ENCODE data around the gene PGRMC1.
"Not testable (repeated sequence)": the region's sequence is repeated elsewhere in the genome, so short reads cannot be mapped to it uniquely, and the experiment has no call there.

PGRMC1 gene

GRCh38 chrX:119194621-119195020, 41.5 kb upstream of the PGRMC1 start:
- H3K27me3 ChIP-seq (replicated peaks in 2 of 5; ENCODE audit: control insufficient read depth in 4 of 5, insufficient read depth in 5 of 5, low read length in 4 of 5) = peaks cover 0 to 6% (median 0%) of the 10 kb centered on the region in 5 experiments
- 66% methylated on average over 3 of the region's 5 CpGs for WGBS (ENCODE audit: insufficient coverage)
- H3K36me3 ChIP-seq (ENCODE audit: control insufficient read depth in 4 of 4, insufficient read depth in 4 of 4, low read length in 3 of 4) = no peaks in the 10 kb centered on the region
- H3K9me3 ChIP-seq (ENCODE audit: control extremely low read depth in 1 of 5, control insufficient read depth in 4 of 5, insufficient read depth in 2 of 5, low read depth in 1 of 5, low read length in 4 of 5) = no peaks in the 10 kb centered on the region
- no peak overlapping the region for H3K4me3 ChIP-seq (ENCODE audit: control insufficient read depth in 1 of 7, extremely low read depth in 1 of 7, insufficient read depth in 4 of 7, low read depth in 2 of 7, low read length in 6 of 7)
- ChIA-PET POLR2A (no interaction called here), CTCF (interaction anchor here (0.9 to 1.5 kb wide), 5 partner anchors 16 to 78 kb away, joined by 3 to 5 read pairs (median 4); no protein-coding TSS in a partner anchor)
- no peak overlapping the region for H3K27ac ChIP-seq (ENCODE audit: insufficient read depth in 1 of 2, low read depth in 1 of 2, low read length in 2 of 2, poor library complexity in 1 of 2, severe bottlenecking in 2 of 2)
- H3K4me1 ChIP-seq (ENCODE audit: control extremely low read depth in 1 of 4, control insufficient read depth in 4 of 4, insufficient read depth in 4 of 4, low read length in 3 of 4) = no peaks in the 10 kb centered on the region
- DNase-seq = peak; percentile 12 to 44 (median 42)

DNA sequence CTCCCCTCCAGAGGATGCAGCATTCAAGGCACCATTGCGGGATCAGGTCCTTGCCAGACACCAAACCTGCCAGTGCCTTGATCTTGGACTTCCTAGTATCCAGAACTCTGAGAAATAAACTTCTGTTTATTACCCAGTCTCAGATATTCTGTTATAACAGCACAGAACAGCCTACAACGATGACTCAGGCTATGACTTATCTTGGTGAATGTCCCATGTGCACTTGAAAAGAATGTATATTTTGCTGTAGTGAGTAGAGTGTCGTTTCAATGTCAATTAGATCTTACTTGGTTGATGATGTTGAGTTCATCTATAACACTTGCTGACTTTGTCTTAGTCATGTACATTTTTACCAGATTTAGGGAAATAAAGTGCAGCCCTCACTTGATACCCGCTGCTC, 34.5 kb upstream of the PGRMC1 start:
- POLR2A ChIA-PET = no interaction called here
- no peak for DNase-seq
- WGBS (ENCODE audit: insufficient coverage) = 88% methylated on average over 3 of the region's 4 CpGs
- Histone ChIP-seq H3K4me1 (ENCODE audit: control extremely low read depth in 1 of 4, control insufficient read depth in 4 of 4, insufficient read depth in 4 of 4, low read length in 3 of 4) (peaks cover 0 to 7% (median 0%) of the 10 kb centered on the region in 4 experiments), H3K27ac (ENCODE audit: insufficient read depth in 1 of 2, low read depth in 1 of 2, low read length in 2 of 2, poor library complexity in 1 of 2, severe bottlenecking in 2 of 2) (no peak overlapping the region), H3K4me3 (ENCODE audit: control insufficient read depth in 1 of 7, extremely low read depth in 1 of 7, insufficient read depth in 4 of 7, low read depth in 2 of 7, low read length in 6 of 7) (no peak overlapping the region), H3K9me3 (ENCODE audit: control extremely low read depth in 1 of 5, control insufficient read depth in 4 of 5, insufficient read depth in 2 of 5, low read depth in 1 of 5, low read length in 4 of 5) (no peaks in the 10 kb centered on the region), H3K27me3 (replicated peaks in 2 of 5; ENCODE audit: control insufficient read depth in 4 of 5, insufficient read depth in 5 of 5, low read length in 4 of 5) (peaks cover 0 to 3% (median 0%) of the 10 kb centered on the region in 5 experiments), H3K36me3 (ENCODE audit: control insufficient read depth in 4 of 4, insufficient read depth in 4 of 4, low read length in 3 of 4) (no peaks in the 10 kb centered on the region)
- CTCF ChIA-PET = no interaction called here

DNA sequence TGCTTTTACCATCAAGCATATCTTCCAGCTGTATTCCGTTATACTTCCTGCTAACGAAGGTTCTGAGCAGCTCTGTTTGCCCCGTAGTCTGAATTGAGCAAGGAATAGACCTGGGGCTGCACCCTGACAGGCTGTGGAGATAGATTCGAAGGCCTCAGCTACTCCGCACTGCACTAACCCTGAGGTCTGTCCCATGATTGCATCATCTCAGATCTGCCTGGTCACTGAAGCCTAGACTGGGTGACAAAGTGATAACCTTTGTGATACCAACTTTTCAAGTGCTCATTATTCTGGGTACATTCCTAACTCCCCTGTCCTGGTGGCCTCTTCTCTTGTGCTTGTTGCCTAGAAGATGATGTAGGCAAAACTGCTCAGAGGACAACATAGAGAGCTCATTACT, 29.9 kb upstream of the PGRMC1 start:
- no peak overlapping the region for H3K4me3 ChIP-seq (ENCODE audit: control insufficient read depth in 1 of 7, extremely low read depth in 1 of 7, insufficient read depth in 4 of 7, low read depth in 2 of 7, low read length in 6 of 7)
- no peaks in the 10 kb centered on the region for H3K27me3 ChIP-seq (replicated peaks in 2 of 5; ENCODE audit: control insufficient read depth in 4 of 5, insufficient read depth in 5 of 5, low read length in 4 of 5)
- peaks cover 0 to 7% (median 0%) of the 10 kb centered on the region in 4 experiments for H3K4me1 ChIP-seq (ENCODE audit: control extremely low read depth in 1 of 4, control insufficient read depth in 4 of 4, insufficient read depth in 4 of 4, low read length in 3 of 4)
- ChIA-PET CTCF (no interaction called here), POLR2A (no interaction called here)
- H3K9me3 ChIP-seq (ENCODE audit: control extremely low read depth in 1 of 5, control insufficient read depth in 4 of 5, insufficient read depth in 2 of 5, low read depth in 1 of 5, low read length in 4 of 5) = no peaks in the 10 kb centered on the region
- H3K27ac ChIP-seq (ENCODE audit: insufficient read depth in 1 of 2, low read depth in 1 of 2, low read length in 2 of 2, poor library complexity in 1 of 2, severe bottlenecking in 2 of 2) = no peak overlapping the region
- 89% methylated on average over 5 of the region's 5 CpGs for WGBS (ENCODE audit: insufficient coverage)
- DNase-seq = no peak
- H3K36me3 ChIP-seq (ENCODE audit: control insufficient read depth in 4 of 4, insufficient read depth in 4 of 4, low read length in 3 of 4) = no peaks in the 10 kb centered on the region

DNA sequence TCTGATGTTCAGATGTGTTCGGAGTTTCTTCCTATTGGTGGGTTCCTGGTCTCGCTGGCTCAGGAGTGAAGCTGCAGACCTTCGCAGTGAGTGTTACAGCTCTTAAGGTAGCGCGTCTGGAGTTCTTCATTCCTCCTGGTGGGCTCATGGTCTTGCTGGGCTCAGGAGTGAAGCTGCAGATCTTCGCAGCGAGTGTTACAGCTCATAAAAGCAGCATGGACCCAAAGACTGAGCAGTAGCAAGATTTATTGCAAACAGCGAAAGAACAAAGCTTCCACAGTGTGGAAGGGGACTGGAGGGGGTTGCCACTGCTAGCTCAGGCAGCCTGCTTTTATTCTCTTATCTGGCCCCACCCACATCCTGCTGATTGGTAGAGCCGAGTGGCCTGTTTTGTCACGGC, 28.6 kb upstream of the PGRMC1 start:
- WGBS (ENCODE audit: insufficient coverage) = 90% methylated on average over 10 of the region's 10 CpGs
- H3K27ac ChIP-seq (ENCODE audit: insufficient read depth in 1 of 2, low read depth in 1 of 2, low read length in 2 of 2, poor library complexity in 1 of 2, severe bottlenecking in 2 of 2); CTCF ChIA-PET; H3K4me3 ChIP-seq (ENCODE audit: control insufficient read depth in 1 of 7, extremely low read depth in 1 of 7, insufficient read depth in 4 of 7, low read depth in 2 of 7, low read length in 6 of 7); H3K4me1 ChIP-seq (ENCODE audit: control extremely low read depth in 1 of 4, control insufficient read depth in 4 of 4, insufficient read depth in 4 of 4, low read length in 3 of 4); H3K36me3 ChIP-seq (ENCODE audit: control insufficient read depth in 4 of 4, insufficient read depth in 4 of 4, low read length in 3 of 4); POLR2A ChIA-PET; H3K27me3 ChIP-seq (replicated peaks in 2 of 5; ENCODE audit: control insufficient read depth in 4 of 5, insufficient read depth in 5 of 5, low read length in 4 of 5); DNase-seq; H3K9me3 ChIP-seq (ENCODE audit: control extremely low read depth in 1 of 5, control insufficient read depth in 4 of 5, insufficient read depth in 2 of 5, low read depth in 1 of 5, low read length in 4 of 5): not testable (repeated sequence)

DNA sequence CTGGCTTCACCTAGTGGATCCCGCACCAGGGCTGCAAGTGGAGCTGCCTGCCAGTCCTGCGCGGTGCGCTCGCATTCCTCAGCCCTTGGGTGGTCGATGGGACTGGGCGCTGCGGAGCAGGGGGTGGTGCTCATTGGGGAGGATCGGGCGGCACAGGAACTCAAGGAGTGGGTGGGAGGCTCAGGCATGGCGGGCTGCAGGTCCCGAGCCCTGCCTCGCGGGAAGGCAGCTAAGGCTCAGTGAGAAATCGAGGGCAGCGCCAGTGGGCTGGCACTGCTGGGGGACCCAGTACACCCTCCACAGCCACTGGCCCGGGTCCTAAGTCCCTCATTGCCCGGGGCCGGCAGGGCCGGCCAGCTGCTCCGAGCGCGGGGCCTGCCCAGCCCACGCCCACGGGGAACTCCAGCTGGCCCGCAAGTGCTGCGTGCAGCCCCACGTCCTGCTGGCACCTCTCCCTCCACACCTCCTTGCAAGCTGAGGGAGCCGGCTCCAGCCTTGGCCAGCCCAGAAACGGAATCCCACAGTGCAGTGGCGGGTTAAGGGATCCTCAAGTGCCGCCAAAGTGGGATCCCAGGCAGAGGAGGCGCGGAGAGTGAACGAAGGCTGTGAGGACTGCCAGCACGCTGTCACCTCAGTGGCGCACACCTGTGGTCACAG, 27.6 kb upstream of the PGRMC1 start:
- ChIA-PET CTCF (interaction anchor here (0.6 to 1.2 kb wide), 2 partner anchors 9 to 89 kb away, joined by 3 read pairs; no protein-coding TSS in a partner anchor), POLR2A (no interaction called here)
- H3K9me3 ChIP-seq (ENCODE audit: control extremely low read depth in 1 of 5, control insufficient read depth in 4 of 5, insufficient read depth in 2 of 5, low read depth in 1 of 5, low read length in 4 of 5) = no peaks in the 10 kb centered on the region
- no peak for DNase-seq
- no peaks in the 10 kb centered on the region for H3K36me3 ChIP-seq (ENCODE audit: control insufficient read depth in 4 of 4, insufficient read depth in 4 of 4, low read length in 3 of 4)
- peaks cover 0 to 7% (median 0%) of the 10 kb centered on the region in 4 experiments for H3K4me1 ChIP-seq (ENCODE audit: control extremely low read depth in 1 of 4, control insufficient read depth in 4 of 4, insufficient read depth in 4 of 4, low read length in 3 of 4)
- no peak overlapping the region for H3K4me3 ChIP-seq (ENCODE audit: control insufficient read depth in 1 of 7, extremely low read depth in 1 of 7, insufficient read depth in 4 of 7, low read depth in 2 of 7, low read length in 6 of 7)
- 93% methylated on average over 28 of the region's 37 CpGs for WGBS (ENCODE audit: insufficient coverage)
- H3K27me3 ChIP-seq (replicated peaks in 2 of 5; ENCODE audit: control insufficient read depth in 4 of 5, insufficient read depth in 5 of 5, low read length in 4 of 5) = no peaks in the 10 kb centered on the region
- no peak overlapping the region for H3K27ac ChIP-seq (ENCODE audit: insufficient read depth in 1 of 2, low read depth in 1 of 2, low read length in 2 of 2, poor library complexity in 1 of 2, severe bottlenecking in 2 of 2)

GRCh38 chrX:119210931-119211648, 25.0 kb upstream of the PGRMC1 start:
- CTCF ChIA-PET; DNase-seq; H3K4me3 ChIP-seq (ENCODE audit: control insufficient read depth in 1 of 7, extremely low read depth in 1 of 7, insufficient read depth in 4 of 7, low read depth in 2 of 7, low read length in 6 of 7); H3K36me3 ChIP-seq (ENCODE audit: control insufficient read depth in 4 of 4, insufficient read depth in 4 of 4, low read length in 3 of 4); POLR2A ChIA-PET; H3K9me3 ChIP-seq (ENCODE audit: control extremely low read depth in 1 of 5, control insufficient read depth in 4 of 5, insufficient read depth in 2 of 5, low read depth in 1 of 5, low read length in 4 of 5); H3K27ac ChIP-seq (ENCODE audit: insufficient read depth in 1 of 2, low read depth in 1 of 2, low read length in 2 of 2, poor library complexity in 1 of 2, severe bottlenecking in 2 of 2); H3K4me1 ChIP-seq (ENCODE audit: control extremely low read depth in 1 of 4, control insufficient read depth in 4 of 4, insufficient read depth in 4 of 4, low read length in 3 of 4); H3K27me3 ChIP-seq (replicated peaks in 2 of 5; ENCODE audit: control insufficient read depth in 4 of 5, insufficient read depth in 5 of 5, low read length in 4 of 5): not testable (repeated sequence)
- WGBS (ENCODE audit: insufficient coverage) = 96% methylated on average over 17 of the region's 30 CpGs

DNA sequence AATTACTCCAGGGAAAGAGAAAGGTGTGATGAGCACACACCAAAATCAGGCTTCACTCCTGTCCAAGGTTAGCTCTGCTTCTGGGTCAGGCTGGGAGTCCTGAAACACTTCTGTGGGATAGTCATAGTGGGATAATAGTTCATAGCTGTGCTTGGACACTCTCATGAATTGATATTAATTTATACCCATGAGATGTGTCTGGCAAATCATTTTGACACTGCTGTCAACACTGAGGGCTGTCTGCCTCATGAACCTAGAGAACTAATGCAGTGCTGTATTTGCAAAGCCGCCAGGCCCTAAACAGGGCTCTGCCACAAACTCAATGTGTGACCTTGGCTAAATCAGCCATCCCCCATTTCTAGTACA, 24.5 kb upstream of the PGRMC1 start:
- Histone ChIP-seq H3K27me3 (replicated peaks in 2 of 5; ENCODE audit: control insufficient read depth in 4 of 5, insufficient read depth in 5 of 5, low read length in 4 of 5) (no peaks in the 10 kb centered on the region), H3K4me1 (ENCODE audit: control extremely low read depth in 1 of 4, control insufficient read depth in 4 of 4, insufficient read depth in 4 of 4, low read length in 3 of 4) (peaks cover 0 to 6% (median 0%) of the 10 kb centered on the region in 4 experiments), H3K27ac (ENCODE audit: insufficient read depth in 1 of 2, low read depth in 1 of 2, low read length in 2 of 2, poor library complexity in 1 of 2, severe bottlenecking in 2 of 2) (no peak overlapping the region), H3K4me3 (ENCODE audit: control insufficient read depth in 1 of 7, extremely low read depth in 1 of 7, insufficient read depth in 4 of 7, low read depth in 2 of 7, low read length in 6 of 7) (no peak overlapping the region), H3K9me3 (ENCODE audit: control extremely low read depth in 1 of 5, control insufficient read depth in 4 of 5, insufficient read depth in 2 of 5, low read depth in 1 of 5, low read length in 4 of 5) (no peaks in the 10 kb centered on the region), H3K36me3 (ENCODE audit: control insufficient read depth in 4 of 4, insufficient read depth in 4 of 4, low read length in 3 of 4) (no peaks in the 10 kb centered on the region)
- 60% methylated on average over 1 of the region's 1 CpG for WGBS (ENCODE audit: insufficient coverage)
- ChIA-PET POLR2A (no interaction called here), CTCF (no interaction called here)
- no peak for DNase-seq

All from common myeloid progenitor, CD34-positive (primary cell).